Ishikawa (cell line): ENCODE data around the gene ELOVL2.

Source experiments
- EP300 ChIP-seq: IDR thresholded peaks from 2 replicates; pipeline ENCODE4 v1.6.1; 2012; ENCODE audit warnings: borderline replicate concordance
- RAD21 ChIP-seq: IDR thresholded peaks from 2 replicates; pipeline ENCODE4 v1.6.1; 2012; ENCODE audit warnings: low read depth
- REST ChIP-seq: IDR thresholded peaks from 2 replicates; pipeline ENCODE4 v1.6.1; 2012; ENCODE audit warnings: low read depth, mild to moderate bottlenecking
- TAF1 ChIP-seq: IDR thresholded peaks from 2 replicates; pipeline ENCODE4 v1.6.1; 2012; ENCODE audit warnings: low read depth, mild to moderate bottlenecking
- TCF12 ChIP-seq: IDR thresholded peaks from 2 replicates; pipeline ENCODE4 v1.6.1; 2012; ENCODE audit warnings: low read depth
- TF ChIP-seq, protein P1 (sequence below): IDR thresholded peaks from 2 replicates; pipeline ENCODE4 v1.6.1; 2012

GRCh38 chr6:10981409-10981808 is 62.7 kb downstream of the ELOVL2 start:
- TF ChIP-seq EP300 (no peak), REST (no peak), TAF1 (no peak), TCF12 (no peak), RAD21 (no peak)
- TF ChIP-seq, protein P1, sequence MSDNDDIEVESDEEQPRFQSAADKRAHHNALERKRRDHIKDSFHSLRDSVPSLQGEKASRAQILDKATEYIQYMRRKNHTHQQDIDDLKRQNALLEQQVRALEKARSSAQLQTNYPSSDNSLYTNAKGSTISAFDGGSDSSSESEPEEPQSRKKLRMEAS, result no peak
